ENCODE data around the gene LRRFIP1.
A peak's percentile ranks its signal among the peaks of the same experiment; 100 is the strongest.

GRCh38 chr2:237743561-237744269, 116.3 kb downstream of the LRRFIP1 start:
- TF ChIP-seq CTCF (IDR thresholded peaks at IDR 0.05) (peak in 4 of 5 experiments; percentile 12 to 36 (median 16)), POLR2A (IDR thresholded peaks at IDR 0.05) (no peak), POLR2AphosphoS5 (IDR thresholded peaks at IDR 0.05) (no peak)
